PFSK-1 (cell line): Measurements from ENCODE around the gene PNMA6E.

Experiments
- POLR2AphosphoS5 ChIP-seq: IDR thresholded peaks from 2 replicates; pipeline ENCODE4 v1.6.1; 2012; ENCODE audit warnings: low read depth, mild to moderate bottlenecking, control low read depth, low read length, moderate library complexity
- TAF1 ChIP-seq: IDR thresholded peaks from 2 replicates; pipeline ENCODE4 v1.6.1; 2012; ENCODE audit warnings: low read length, control low read depth, borderline replicate concordance; ENCODE audit not compliant: insufficient read depth

GRCh38 chrX:153412746-153413720, 11.9 kb upstream of the PNMA6E start:
- TF ChIP-seq TAF1 (no peak), POLR2AphosphoS5 (no peak)
